GM12878 (cell line): ENCODE data around the gene NAP1L4. TPM values are rescaled to one million over a fixed set of nuclear protein-coding genes. Genes with fewer than 3 reads are reported as not detected.

Experiments
- ATAC-seq: fragments of 200-7000 bp; cut with Tn5 transposase; 3 replicates; pipeline ENCODE4 v1.9.1; 2020; ENCODE audit warnings: mild to moderate bottlenecking, moderate library complexity
- BruUV-seq: library from RNA; stranded (reverse); fragments of 400-500 nt; replicated peaks from 2 replicates; lab custom pipeline; 2021; lab: Mats Ljungman, UMichigan
- CTCF ChIA-PET: fragments of 300-600 bp; sonication (Branson Sonifier 250); formaldehyde crosslinking; extraction: SDS; loops from one replicate; lab custom pipeline; 2021; ENCODE audit warnings: inconsistent platforms; lab: Yijun Ruan, JAX
- POLR2A ChIA-PET: fragments of 350-600 bp; formaldehyde crosslinking; extraction: SDS; loops from one replicate; lab custom pipeline; 2021; ENCODE audit warnings: inconsistent platforms; lab: Charles Lee
- RAD21 ChIA-PET: fragments of 300-600 bp; sonication (Branson Sonifier 250); formaldehyde crosslinking; loops from one replicate; lab custom pipeline; 2023; ENCODE audit warnings: antibody characterized with exemption; ENCODE audit not compliant: unreplicated experiment; lab: Charles Lee
- SMC1A ChIA-PET: fragments of 300-600 bp; sonication (Branson Sonifier 250); formaldehyde crosslinking; loops from one replicate; lab custom pipeline; 2023; ENCODE audit not compliant: unreplicated experiment, uncharacterized antibody; lab: Charles Lee
- DNase-seq: peaks from one replicate; pipeline ENCODE4 v3.0.0-alpha.2; 2011; ENCODE audit warnings: low read depth, low spot score
- FAIRE-seq: peaks from 3 replicates; lab custom pipeline; 2011; peaks lifted over from hg19 to GRCh38; lab: Jason Lieb, UNC
- H2AFZ ChIP-seq: 2 replicates; pipeline ENCODE4 v1.6.0; 2011; ENCODE audit warnings: low read depth, low read length, control low read depth; ENCODE audit not compliant: control insufficient read depth
- H3K27ac ChIP-seq: 2 replicates; pipeline ENCODE4 v1.5.1; 2011; ENCODE audit warnings: control low read depth; ENCODE audit not compliant: control insufficient read depth, insufficient read depth
- H3K27me3 ChIP-seq, 2 experiments: replicated peaks in 1 of 2; 2 replicates each; pipeline versions ENCODE4 v1.6.0 to v1.6.1; 2011; ENCODE audit warnings: low read length in 1 of 2; ENCODE audit not compliant: control insufficient read depth in 2 of 2, insufficient read depth in 2 of 2
- H3K36me3 ChIP-seq, 2 experiments: 2 replicates each; pipeline ENCODE4 v1.5.1; 2011; ENCODE audit warnings: low read length in 1 of 2; ENCODE audit not compliant: control insufficient read depth in 2 of 2, insufficient read depth in 2 of 2
- H3K4me1 ChIP-seq: 2 replicates; pipeline ENCODE4 v1.6.1; 2011; ENCODE audit warnings: mild to moderate bottlenecking, low read length, moderate library complexity, mixed read lengths; ENCODE audit not compliant: control insufficient read depth, insufficient read depth
- H3K4me2 ChIP-seq: 2 replicates; pipeline ENCODE4 v1.6.0; 2011; ENCODE audit warnings: control low read depth; ENCODE audit not compliant: control insufficient read depth, insufficient read depth
- H3K4me3 ChIP-seq: fragments of 200-600 bp; sonication (generic); 2 replicates; pipeline ENCODE4 v1.5.1; 2016
- H3K79me2 ChIP-seq: 2 replicates; pipeline ENCODE4 v1.6.0; 2011; ENCODE audit warnings: low read length; ENCODE audit not compliant: control insufficient read depth, insufficient read depth
- H3K9ac ChIP-seq: 2 replicates; pipeline ENCODE4 v1.8.0; 2011; ENCODE audit warnings: low read length, control low read depth, mixed read lengths; ENCODE audit not compliant: control insufficient read depth, insufficient read depth
- H3K9me3 ChIP-seq: replicated peaks from 3 replicates; pipeline ENCODE4 v1.5.1; 2011; ENCODE audit warnings: mild to moderate bottlenecking, low read length; ENCODE audit not compliant: control insufficient read depth, insufficient read depth
- H4K20me1 ChIP-seq: 2 replicates; pipeline ENCODE4 v1.6.0; 2011; ENCODE audit not compliant: control insufficient read depth, insufficient read depth
- CHD1 ChIP-seq: IDR thresholded peaks from 2 replicates; pipeline ENCODE4 v1.6.1; 2012; ENCODE audit warnings: low read depth, low read length, improper control_type of control experiment
- CHD4 ChIP-seq: fragments of 200-600 bp; sonication (generic); IDR thresholded peaks from 2 replicates; pipeline ENCODE4 v1.6.1; 2016; ENCODE audit warnings: mild to moderate bottlenecking
- HDGF ChIP-seq: fragments of 450-650 bp; IDR thresholded peaks from 2 replicates; pipeline ENCODE4 v1.6.1; 2016; ENCODE audit warnings: antibody characterized with exemption
- IKZF1 ChIP-seq: fragments of 450-650 bp; conservative IDR thresholded peaks from 2 replicates; pipeline ENCODE4 v1.6.1; 2017; ENCODE audit warnings: antibody characterized with exemption, mild to moderate bottlenecking
- LARP7 ChIP-seq: fragments of 450-650 bp; IDR thresholded peaks from 2 replicates; pipeline ENCODE4 v1.6.1; 2017; ENCODE audit warnings: mild to moderate bottlenecking
- POLR2A ChIP-seq: IDR thresholded peaks from 2 replicates; pipeline ENCODE4 v1.6.1; 2011; ENCODE audit warnings: low read depth, mild to moderate bottlenecking, low read length
- RAD51 ChIP-seq: fragments of 450-650 bp; IDR thresholded peaks from 2 replicates; pipeline ENCODE4 v1.6.1; 2016; ENCODE audit warnings: moderate library complexity, mild to moderate bottlenecking, inconsistent platforms
- WGBS: methylation state at CpG from one replicate; pipeline ENCODE4 v1.1.6; 2016; ENCODE audit warnings: low lambda C conversion rate; ENCODE audit not compliant: insufficient replicate concordance, insufficient coverage; ENCODE audit errors: missing lambda C conversion rate; 5-methylcytosine and 5-hydroxymethylcytosine counted together
- in situ Hi-C: fragments of 300-500 bp; cut with MboI; formaldehyde crosslinking; loops from 9 replicates; pipeline ENCODE4 v1.14.3; 2018; ENCODE audit warnings: mixed read lengths
- intact Hi-C: fragments of 100-400 bp; cut with micrococcal nuclease; formaldehyde crosslinking; loops from one replicate; pipeline ENCODE4 v1.14.2; 2022; ENCODE audit not compliant: unreplicated experiment
- polyA plus RNA-seq, 11 experiments: library from polyadenylated mRNA; depleted of rRNA in 4 of 11; unstranded in 6 of 11; stranded (reverse) in 5 of 11; fragments of >200 nt; fragmentation: Nextera tagmentation in 4 of 11; fragmentation: Illumina TruSeq in 1 of 11; extraction: Ambion mirVana in 4 of 11; extraction: Trizol in 1 of 11; gene quantifications; 1 replicate in 1 of 11; 2 replicates in 10 of 11; pipeline versions ENCODE4 v1.2.1 to v1.2.3, GENCODE V29; 2011 to 2016; ENCODE audit warnings: inconsistent platforms in 2 of 11, missing spikeins in 2 of 11, low read depth in 1 of 11
- total RNA-seq, 4 experiments: library from RNA; depleted of rRNA in 3 of 4; stranded (reverse); fragments of >200 nt in 3 of 4; fragmentation: Illumina TruSeq in 1 of 4; extraction: Trizol in 1 of 4; gene quantifications; 2 replicates each; pipeline versions ENCODE4 v1.2.1 to v1.2.3, GENCODE V29; 2013 to 2021
- TF ChIP-seq, protein P1 (sequence below), 3 experiments: IDR thresholded peaks in 2 of 3; conservative IDR thresholded peaks in 1 of 3; 2 replicates each; pipeline ENCODE4 v1.5.1; 2011; ENCODE audit warnings: low read depth in 3 of 3, low read length in 3 of 3, mild to moderate bottlenecking in 3 of 3, control low read depth in 2 of 3, moderate library complexity in 2 of 3, inconsistent platforms in 1 of 3, mixed read lengths in 1 of 3; ENCODE audit not compliant: control insufficient read depth in 2 of 3, insufficient read depth in 1 of 3; ENCODE audit errors: extremely low read depth in 1 of 3

The NAP1L4 gene
- total and polyA plus RNA-seq, 10 of the 15 experiments (the other 5 are each of a cell fraction or from before 2014, with no cell fraction given): 24.8 to 198 (median 114) TPM

DNA sequence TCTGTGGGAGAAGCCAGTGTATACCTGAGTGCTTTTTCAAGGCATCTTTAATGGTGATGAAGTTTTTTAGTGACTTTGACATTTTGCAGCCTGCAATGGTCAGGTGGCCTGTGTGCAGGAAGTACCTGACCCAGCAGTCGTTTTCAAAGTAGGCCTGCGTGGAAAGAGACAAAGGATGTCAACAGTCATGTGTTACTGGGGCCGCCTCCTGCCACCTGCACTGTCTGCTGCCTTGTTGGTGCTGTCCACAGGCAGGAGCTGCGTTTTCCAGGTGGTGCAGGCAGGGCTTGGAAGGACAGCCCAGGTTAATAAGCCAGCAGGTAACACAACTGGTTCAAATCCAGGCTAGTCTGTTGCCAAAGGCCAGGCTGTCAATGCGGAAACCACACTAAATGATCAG is 26.5 kb upstream of the NAP1L4 start (continued):
- TF ChIP-seq HDGF: no peak
- no peak for TF ChIP-seq CHD1
- no peak for TF ChIP-seq IKZF1
- TF ChIP-seq POLR2A: no peak
- no peak for TF ChIP-seq CHD4
- TF ChIP-seq LARP7: no peak

DNA sequence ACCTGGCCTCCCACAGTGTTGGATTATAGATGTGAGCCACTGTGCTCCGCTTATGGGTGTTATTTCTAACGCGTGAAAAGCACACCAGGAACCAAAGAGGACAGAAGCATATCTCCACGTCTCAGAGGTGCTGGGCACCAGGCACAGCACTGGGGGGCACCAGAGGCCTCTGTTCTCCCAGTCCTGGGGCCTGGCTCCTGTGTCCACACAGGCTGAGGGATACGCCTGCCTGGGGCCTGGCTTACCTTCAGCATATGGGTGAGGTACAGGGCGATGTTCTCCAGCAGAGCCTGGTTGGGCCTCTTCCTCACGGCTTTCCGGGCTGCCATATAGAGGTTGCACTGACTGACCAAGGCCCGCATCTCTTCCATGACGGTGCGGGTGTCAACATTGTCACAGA is 24.7 kb upstream of the NAP1L4 start:
- H3K9ac ChIP-seq: no peak overlapping the region
- intact Hi-C loops: no loop called here
- no peak for FAIRE-seq
- POLR2A ChIA-PET: no interaction called here
- H4K20me1 ChIP-seq: no peaks in the 10 kb centered on the region
- no peaks in the 10 kb centered on the region for H3K27me3 ChIP-seq
- SMC1A ChIA-PET: no interaction called here
- no peaks in the 10 kb centered on the region for H3K9me3 ChIP-seq
- no peak overlapping the region for H3K4me2 ChIP-seq
- H3K79me2 ChIP-seq: no peaks in the 10 kb centered on the region
- TF ChIP-seq RAD51: no peak
- TF ChIP-seq, protein P1, sequence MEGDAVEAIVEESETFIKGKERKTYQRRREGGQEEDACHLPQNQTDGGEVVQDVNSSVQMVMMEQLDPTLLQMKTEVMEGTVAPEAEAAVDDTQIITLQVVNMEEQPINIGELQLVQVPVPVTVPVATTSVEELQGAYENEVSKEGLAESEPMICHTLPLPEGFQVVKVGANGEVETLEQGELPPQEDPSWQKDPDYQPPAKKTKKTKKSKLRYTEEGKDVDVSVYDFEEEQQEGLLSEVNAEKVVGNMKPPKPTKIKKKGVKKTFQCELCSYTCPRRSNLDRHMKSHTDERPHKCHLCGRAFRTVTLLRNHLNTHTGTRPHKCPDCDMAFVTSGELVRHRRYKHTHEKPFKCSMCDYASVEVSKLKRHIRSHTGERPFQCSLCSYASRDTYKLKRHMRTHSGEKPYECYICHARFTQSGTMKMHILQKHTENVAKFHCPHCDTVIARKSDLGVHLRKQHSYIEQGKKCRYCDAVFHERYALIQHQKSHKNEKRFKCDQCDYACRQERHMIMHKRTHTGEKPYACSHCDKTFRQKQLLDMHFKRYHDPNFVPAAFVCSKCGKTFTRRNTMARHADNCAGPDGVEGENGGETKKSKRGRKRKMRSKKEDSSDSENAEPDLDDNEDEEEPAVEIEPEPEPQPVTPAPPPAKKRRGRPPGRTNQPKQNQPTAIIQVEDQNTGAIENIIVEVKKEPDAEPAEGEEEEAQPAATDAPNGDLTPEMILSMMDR (IDR thresholded peaks at IDR 0.05 in 2 of 3, conservative IDR thresholded peaks at IDR 0.05 in 1 of 3; ENCODE audit: control insufficient read depth in 2 of 3, extremely low read depth in 1 of 3, insufficient read depth in 1 of 3, low read depth in 3 of 3, low read length in 3 of 3): 0 out of 6 replicates have a peak, but pooled peaks of 1 of the 3 experiments have one; percentile 10
- TF ChIP-seq, all 136 proteins: peak for 1
- Histone ChIP-seq H3K4me3 (no peak overlapping the region), H2AFZ (no peak overlapping the region), H3K4me1 (peaks cover 11% of the 10 kb centered on the region), H3K27ac (no peak overlapping the region), H3K36me3 (peaks cover 16 to 40% of the 10 kb centered on the region in 2 experiments)
- in situ Hi-C loops: no loop called here
- 95% methylated on average over 11 of the region's 11 CpGs for WGBS
- ATAC-seq (no peak), DNase-seq (no peak)
- no TSS peak for BruUV-seq
- ChIA-PET RAD21 (no interaction called here), CTCF (no interaction called here)
